HCT116 (cell line): Measurements from ENCODE around the gene ELOVL3. TPM values are rescaled to one million over a fixed set of nuclear protein-coding genes. Genes with fewer than 3 reads are reported as not detected.

Experiments used
- ATAC-seq: fragments of 200-7000 bp; cut with Tn5 transposase; 2 replicates; pipeline ENCODE4 v1.9.1; 2020; ENCODE audit warnings: mild to moderate bottlenecking, moderate library complexity
- BruUV-seq: library from RNA; stranded (reverse); fragments of 400-500 nt; replicated peaks from 2 replicates; lab custom pipeline; 2021; lab: Mats Ljungman, UMichigan
- CTCF ChIA-PET: fragments of 300-600 bp; sonication (Branson Sonifier 250); formaldehyde crosslinking; loops from one replicate; lab custom pipeline; 2021; ENCODE audit warnings: antibody characterized with exemption; lab: Charles Lee
- POLR2A ChIA-PET: fragments of 300-600, 350-600 bp; sonication (Branson Sonifier 250); formaldehyde crosslinking; loops from one replicate; lab custom pipeline; 2021; ENCODE audit warnings: antibody characterized with exemption; lab: Charles Lee
- RAD21 ChIA-PET, 2 experiments: fragments of 300-600 bp; sonication (Branson Sonifier 250); formaldehyde crosslinking; loops; one replicate each; lab custom pipeline; 2023; ENCODE audit warnings: low total read pairs in 2 of 2; ENCODE audit not compliant: uncharacterized antibody in 2 of 2, unreplicated experiment in 2 of 2, low non-redundant PET in 1 of 2; lab: Charles Lee
- DNase-seq: peaks from one replicate; pipeline ENCODE4 v3.0.0-alpha.2; 2010; ENCODE audit warnings: low read depth, low spot score
- H2AFZ ChIP-seq: fragments of 200-600 bp; shearing (Covaris generic), sonication (generic); 2 replicates; pipeline ENCODE4 v1.6.1; 2017; ENCODE audit warnings: low read depth, mixed run types, mixed read lengths, antibody characterized with exemption, low read length; ENCODE audit not compliant: poor library complexity, severe bottlenecking
- H3K27ac ChIP-seq: 2 replicates; pipeline ENCODE4 v1.5.1; 2012; ENCODE audit warnings: low read depth, low read length
- H3K27me3 ChIP-seq: fragments of 200-600 bp; sonication (generic); 2 replicates; pipeline ENCODE4 v1.6.1; 2016; ENCODE audit warnings: mixed run types, low read length, mixed read lengths; ENCODE audit not compliant: insufficient read depth
- H3K36me3 ChIP-seq, 2 experiments: fragments of 200-500 bp in 1 of 2; fragments of 200-600 bp in 1 of 2; sonication (Bioruptor generic) in 1 of 2; sonication (generic) in 1 of 2; 2 replicates each; pipeline versions ENCODE4 v1.5.1 to v1.6.1; 2014 to 2016; ENCODE audit warnings: low read length in 2 of 2, inconsistent platforms in 1 of 2, mixed read lengths in 1 of 2, mixed run types in 1 of 2; ENCODE audit not compliant: insufficient read depth in 2 of 2, control insufficient read depth in 1 of 2
- H3K4me1 ChIP-seq, 2 experiments: fragments of 200-600 bp in 1 of 2; sonication (generic) in 1 of 2; 2 replicates each; pipeline versions ENCODE4 v1.5.1 to v1.6.1; 2012 to 2017; ENCODE audit warnings: low read length in 2 of 2, inconsistent platforms in 1 of 2, mild to moderate bottlenecking in 1 of 2, mixed read lengths in 1 of 2, mixed run types in 1 of 2, moderate library complexity in 1 of 2; ENCODE audit not compliant: insufficient read depth in 2 of 2, control insufficient read depth in 1 of 2
- H3K4me2 ChIP-seq: fragments of 200-600 bp; sonication (generic); 2 replicates; pipeline ENCODE4 v1.6.1; 2017; ENCODE audit warnings: mixed run types, low read length, mixed read lengths
- H3K4me3 ChIP-seq, 2 experiments: fragments of 200-600 bp in 1 of 2; sonication (generic) in 1 of 2; replicated peaks in 1 of 2; 2 replicates each; pipeline ENCODE4 v1.5.1; 2011 to 2016; ENCODE audit warnings: low read length in 2 of 2, control low read depth in 1 of 2, low read depth in 1 of 2, mild to moderate bottlenecking in 1 of 2, mixed read lengths in 1 of 2, mixed run types in 1 of 2
- H3K79me2 ChIP-seq: fragments of 200-600 bp; sonication (generic); 2 replicates; pipeline ENCODE4 v1.6.1; 2017; ENCODE audit warnings: mild to moderate bottlenecking, mixed run types, low read length, moderate library complexity, mixed read lengths; ENCODE audit not compliant: insufficient read depth
- H3K9ac ChIP-seq: fragments of 200-600 bp; sonication (generic); 2 replicates; pipeline ENCODE4 v1.6.1; 2016; ENCODE audit warnings: low read length, mixed read lengths
- H3K9me2 ChIP-seq: fragments of 200-600 bp; sonication (generic), shearing (Covaris generic); 2 replicates; pipeline ENCODE4 v1.6.1; 2017; ENCODE audit warnings: mixed run types, mild to moderate bottlenecking, moderate library complexity; ENCODE audit not compliant: insufficient read depth
- H3K9me3 ChIP-seq, 2 experiments: fragments of 200-500 bp in 1 of 2; fragments of 200-600 bp in 1 of 2; sonication (Bioruptor generic) in 1 of 2; sonication (generic) in 1 of 2; 2 replicates each; pipeline ENCODE4 v1.6.1; 2014 to 2017; ENCODE audit warnings: low read length in 2 of 2, mixed read lengths in 2 of 2, inconsistent platforms in 1 of 2, low read depth in 1 of 2, mild to moderate bottlenecking in 1 of 2, mixed run types in 1 of 2, moderate library complexity in 1 of 2; ENCODE audit not compliant: control insufficient read depth in 1 of 2, insufficient read depth in 1 of 2
- H4K20me1 ChIP-seq: fragments of 200-600 bp; sonication (generic), shearing (Covaris generic); 2 replicates; pipeline ENCODE4 v1.6.1; 2017; ENCODE audit warnings: mixed run types, mild to moderate bottlenecking, moderate library complexity; ENCODE audit not compliant: insufficient read depth
- CBX3 ChIP-seq: IDR thresholded peaks from 2 replicates; pipeline ENCODE4 v1.6.1; 2012; ENCODE audit warnings: low read depth
- CTCF ChIP-seq, 3 experiments: fragments of 200-600 bp in 1 of 3; sonication (generic) in 1 of 3; IDR thresholded peaks in 2 of 3; conservative IDR thresholded peaks in 1 of 3; 2 replicates each; pipeline ENCODE4 v1.5.1; 2012 to 2017; ENCODE audit warnings: low read depth in 2 of 3, low read length in 2 of 3, antibody characterized with exemption in 1 of 3, borderline replicate concordance in 1 of 3, control low read depth in 1 of 3, mild to moderate bottlenecking in 1 of 3, mixed read lengths in 1 of 3, mixed run types in 1 of 3, moderate library complexity in 1 of 3; ENCODE audit not compliant: insufficient read depth in 1 of 3
- ELF1 ChIP-seq: IDR thresholded peaks from 2 replicates; pipeline ENCODE4 v1.6.1; 2012; ENCODE audit warnings: low read depth, borderline replicate concordance
- FOSL1 ChIP-seq: IDR thresholded peaks from 2 replicates; pipeline ENCODE4 v1.6.1; 2012; ENCODE audit warnings: low read depth
- JUND ChIP-seq: IDR thresholded peaks from 2 replicates; pipeline ENCODE4 v1.6.1; 2012
- POLR2A ChIP-seq: IDR thresholded peaks from 2 replicates; pipeline ENCODE4 v1.7.0; 2011; ENCODE audit warnings: borderline replicate concordance; ENCODE audit not compliant: insufficient read depth, insufficient read length; ENCODE audit errors: extremely low read depth
- POLR2AphosphoS5 ChIP-seq: IDR thresholded peaks from 2 replicates; pipeline ENCODE4 v1.6.1; 2011; ENCODE audit warnings: mild to moderate bottlenecking, low read depth, low read length, moderate library complexity
- RAD21 ChIP-seq: IDR thresholded peaks from 2 replicates; pipeline ENCODE4 v1.6.1; 2012; ENCODE audit warnings: low read depth, mild to moderate bottlenecking
- TCF7L2 ChIP-seq: IDR thresholded peaks from 2 replicates; pipeline ENCODE4 v1.7.0; 2011; ENCODE audit warnings: borderline replicate concordance, inconsistent platforms; ENCODE audit not compliant: insufficient read depth, insufficient read length; ENCODE audit errors: extremely low read depth
- YY1 ChIP-seq: IDR thresholded peaks from 2 replicates; pipeline ENCODE4 v1.6.1; 2011; ENCODE audit warnings: low read length, low read depth, moderate library complexity, mild to moderate bottlenecking; ENCODE audit not compliant: insufficient replicate concordance; ENCODE audit errors: extremely low read depth
- ZBTB33 ChIP-seq: IDR thresholded peaks from 2 replicates; pipeline ENCODE4 v1.6.1; 2011; ENCODE audit warnings: mild to moderate bottlenecking, low read length, moderate library complexity; ENCODE audit not compliant: insufficient replicate concordance; ENCODE audit errors: extremely low read depth
- ZNF274 ChIP-seq: fragments of 200-500 bp; sonication (Bioruptor generic); IDR thresholded peaks from 2 replicates; pipeline ENCODE4 v1.6.1; 2014; ENCODE audit warnings: mild to moderate bottlenecking, low read depth, low read length, inconsistent platforms
- intact Hi-C: fragments of 100-400 bp; cut with micrococcal nuclease; formaldehyde crosslinking; loops from 2 replicates; pipeline ENCODE4 v1.10.0; 2022
- total RNA-seq: library from RNA; stranded (reverse); gene quantifications from one replicate; pipeline ENCODE4 v1.2.1, GENCODE V29; 2021; ENCODE audit not compliant: unreplicated experiment
- TF ChIP-seq, protein P1 (sequence below): IDR thresholded peaks from 2 replicates; pipeline ENCODE4 v1.6.1; 2012; ENCODE audit warnings: low read depth

The ELOVL3 gene
- total RNA-seq, 1 experiment from 2014 or later, result 5.5 TPM

DNA sequence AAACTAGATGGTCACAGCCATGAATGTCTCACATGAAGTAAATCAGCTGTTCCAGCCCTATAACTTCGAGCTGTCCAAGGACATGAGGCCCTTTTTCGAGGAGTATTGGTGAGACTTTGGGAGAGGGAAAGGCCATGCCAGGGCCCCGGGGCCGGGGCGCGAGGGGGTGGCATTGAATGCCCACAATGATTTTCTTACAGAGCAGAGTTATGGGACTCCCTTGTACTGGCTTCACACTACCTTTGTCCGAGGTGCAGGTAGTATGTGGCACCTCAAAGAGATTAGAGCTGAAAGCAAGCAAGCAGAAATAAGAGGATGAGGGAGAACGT, 407 bp downstream of the ELOVL3 start:
- Histone ChIP-seq H3K36me3 (no peaks in the 10 kb centered on the region), H3K27me3 (no peaks in the 10 kb centered on the region), H3K79me2 (no peaks in the 10 kb centered on the region; the same call in 1 of the 2 replicates), H2AFZ (peak overlapping the region; percentile 49), H3K4me1 (peaks cover 17 to 32% of the 10 kb centered on the region in 2 experiments), H3K9ac (no peak overlapping the region), H3K4me2 (peak overlapping the region; percentile 72), H4K20me1 (no peaks in the 10 kb centered on the region), H3K27ac (no peak overlapping the region), H3K9me2 (no peaks in the 10 kb centered on the region), H3K4me3 (peak overlapping the region; percentile 15 to 51; a peak in 3 of 4 replicates), H3K9me3 (no peaks in the 10 kb centered on the region)
- ATAC-seq (no peak), DNase-seq (no peak)
- intact Hi-C loops, result no loop called here
- RAD21 ChIA-PET, result interaction anchor here in 1 of 2 experiments (1.4 kb wide), 1 partner anchor 57 kb away, joined by 4 read pairs; no protein-coding TSS in a partner anchor
- no peak for TF ChIP-seq ELF1
- no peak for TF ChIP-seq YY1
- TF ChIP-seq CTCF (IDR thresholded peaks at IDR 0.05 in 2 of 3, conservative IDR thresholded peaks at IDR 0.05 in 1 of 3; ENCODE audit: borderline replicate concordance in 1 of 3, insufficient read depth in 1 of 3, low read depth in 2 of 3, low read length in 2 of 3), result no peak
- TF ChIP-seq ZBTB33, result no peak
- TF ChIP-seq ZNF274, result no peak
- no peak for TF ChIP-seq POLR2A
- TF ChIP-seq FOSL1, result no peak
- TF ChIP-seq, protein P1, sequence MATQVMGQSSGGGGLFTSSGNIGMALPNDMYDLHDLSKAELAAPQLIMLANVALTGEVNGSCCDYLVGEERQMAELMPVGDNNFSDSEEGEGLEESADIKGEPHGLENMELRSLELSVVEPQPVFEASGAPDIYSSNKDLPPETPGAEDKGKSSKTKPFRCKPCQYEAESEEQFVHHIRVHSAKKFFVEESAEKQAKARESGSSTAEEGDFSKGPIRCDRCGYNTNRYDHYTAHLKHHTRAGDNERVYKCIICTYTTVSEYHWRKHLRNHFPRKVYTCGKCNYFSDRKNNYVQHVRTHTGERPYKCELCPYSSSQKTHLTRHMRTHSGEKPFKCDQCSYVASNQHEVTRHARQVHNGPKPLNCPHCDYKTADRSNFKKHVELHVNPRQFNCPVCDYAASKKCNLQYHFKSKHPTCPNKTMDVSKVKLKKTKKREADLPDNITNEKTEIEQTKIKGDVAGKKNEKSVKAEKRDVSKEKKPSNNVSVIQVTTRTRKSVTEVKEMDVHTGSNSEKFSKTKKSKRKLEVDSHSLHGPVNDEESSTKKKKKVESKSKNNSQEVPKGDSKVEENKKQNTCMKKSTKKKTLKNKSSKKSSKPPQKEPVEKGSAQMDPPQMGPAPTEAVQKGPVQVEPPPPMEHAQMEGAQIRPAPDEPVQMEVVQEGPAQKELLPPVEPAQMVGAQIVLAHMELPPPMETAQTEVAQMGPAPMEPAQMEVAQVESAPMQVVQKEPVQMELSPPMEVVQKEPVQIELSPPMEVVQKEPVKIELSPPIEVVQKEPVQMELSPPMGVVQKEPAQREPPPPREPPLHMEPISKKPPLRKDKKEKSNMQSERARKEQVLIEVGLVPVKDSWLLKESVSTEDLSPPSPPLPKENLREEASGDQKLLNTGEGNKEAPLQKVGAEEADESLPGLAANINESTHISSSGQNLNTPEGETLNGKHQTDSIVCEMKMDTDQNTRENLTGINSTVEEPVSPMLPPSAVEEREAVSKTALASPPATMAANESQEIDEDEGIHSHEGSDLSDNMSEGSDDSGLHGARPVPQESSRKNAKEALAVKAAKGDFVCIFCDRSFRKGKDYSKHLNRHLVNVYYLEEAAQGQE, result no peak
- no peak for TF ChIP-seq CBX3
- no peak for TF ChIP-seq JUND
- TF ChIP-seq POLR2AphosphoS5, result no peak
- no peak for TF ChIP-seq TCF7L2
- no peak for TF ChIP-seq RAD21
- CTCF ChIA-PET, result interaction anchor here (1.0 to 12.6 kb wide), 9 partner anchors 8 to 357 kb away, joined by 3 to 625 read pairs (median 4); partner anchors contain the start of gene NFKB2
- BruUV-seq, result TSS peak; percentile 42
- POLR2A ChIA-PET, result interaction anchor here (1.0 to 1.9 kb wide), 3 partner anchors 19 to 57 kb away, joined by 4 to 6 read pairs (median 4); partner anchors contain the start of gene GBF1
